ENCODE results near the gene FHIP1B.

- no peak for TF ChIP-seq MAZ (IDR thresholded peaks at IDR 0.05; ENCODE audit: borderline replicate concordance, low read depth, low read length)
- TF ChIP-seq, protein P1, sequence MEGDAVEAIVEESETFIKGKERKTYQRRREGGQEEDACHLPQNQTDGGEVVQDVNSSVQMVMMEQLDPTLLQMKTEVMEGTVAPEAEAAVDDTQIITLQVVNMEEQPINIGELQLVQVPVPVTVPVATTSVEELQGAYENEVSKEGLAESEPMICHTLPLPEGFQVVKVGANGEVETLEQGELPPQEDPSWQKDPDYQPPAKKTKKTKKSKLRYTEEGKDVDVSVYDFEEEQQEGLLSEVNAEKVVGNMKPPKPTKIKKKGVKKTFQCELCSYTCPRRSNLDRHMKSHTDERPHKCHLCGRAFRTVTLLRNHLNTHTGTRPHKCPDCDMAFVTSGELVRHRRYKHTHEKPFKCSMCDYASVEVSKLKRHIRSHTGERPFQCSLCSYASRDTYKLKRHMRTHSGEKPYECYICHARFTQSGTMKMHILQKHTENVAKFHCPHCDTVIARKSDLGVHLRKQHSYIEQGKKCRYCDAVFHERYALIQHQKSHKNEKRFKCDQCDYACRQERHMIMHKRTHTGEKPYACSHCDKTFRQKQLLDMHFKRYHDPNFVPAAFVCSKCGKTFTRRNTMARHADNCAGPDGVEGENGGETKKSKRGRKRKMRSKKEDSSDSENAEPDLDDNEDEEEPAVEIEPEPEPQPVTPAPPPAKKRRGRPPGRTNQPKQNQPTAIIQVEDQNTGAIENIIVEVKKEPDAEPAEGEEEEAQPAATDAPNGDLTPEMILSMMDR (conservative IDR thresholded peaks at IDR 0.05; ENCODE audit: low read depth, low read length), result no peak
- no peak for TF ChIP-seq RCOR1 (IDR thresholded peaks at IDR 0.05; ENCODE audit: insufficient replicate concordance, low read length)
- TF ChIP-seq RFX5 (IDR thresholded peaks at IDR 0.05; ENCODE audit: low read depth, low read length), result no peak
- no peak for TF ChIP-seq MXI1 (IDR thresholded peaks at IDR 0.05; ENCODE audit: borderline replicate concordance, low read depth, low read length)
Observed at GRCh38 chr11:6191742-6192141, 42.7 kb downstream of the FHIP1B start.

Data from IMR-90 (cell line).